ENCODE data around the gene ASAP2.

The ASAP2 gene

GRCh38 chr2:9331704-9332103 lies 125.1 kb downstream of the ASAP2 start:
- Histone ChIP-seq H4K20me1 (ENCODE audit: insufficient read depth, low read length) (no peaks in the 10 kb centered on the region), H3K4me2 (ENCODE audit: low read depth, low read length) (no peak overlapping the region), H3F3A (ENCODE audit: insufficient read depth, low read length) (no peaks in the 10 kb centered on the region), H2AFZ (ENCODE audit: low read length) (no peak overlapping the region), H3K9ac (ENCODE audit: low read length) (no peak overlapping the region), H3K79me2 (ENCODE audit: low read length) (no peaks in the 10 kb centered on the region), H3K27ac (ENCODE audit: low read length) (no peak overlapping the region), H3K27me3 (replicated peaks; ENCODE audit: insufficient read depth, low read length) (no peaks in the 10 kb centered on the region), H3K4me1 (ENCODE audit: low read length) (no peaks in the 10 kb centered on the region), H3K4me3 (ENCODE audit: low read length) (no peak overlapping the region), H3K9me2 (replicated peaks; ENCODE audit: insufficient read depth, low read length) (no peaks in the 10 kb centered on the region), H3K9me3 (replicated peaks; ENCODE audit: insufficient read depth, low read length) (no peaks in the 10 kb centered on the region), H3K36me3 (replicated peaks; ENCODE audit: insufficient read depth, low read length) (0 out of 2 replicates have a peak, but pooled peaks cover 3% of the 10 kb centered on the region)
- DNase-seq = no peak
- no peak for TF ChIP-seq CTCF (IDR thresholded peaks at IDR 0.05; ENCODE audit: low read length)
- no peak for TF ChIP-seq EZH2 (optimal IDR thresholded peaks at IDR 0.05; ENCODE audit: low read depth, low read length)
- TF ChIP-seq EZH2phosphoT487 (IDR thresholded peaks at IDR 0.05; ENCODE audit: low read length) = no peak

GRCh38 chr2:9332136-9332852 lies 125.7 kb downstream of the ASAP2 start:
- Histone ChIP-seq H3F3A (ENCODE audit: insufficient read depth, low read length) (no peaks in the 10 kb centered on the region), H3K9me3 (replicated peaks; ENCODE audit: insufficient read depth, low read length) (no peaks in the 10 kb centered on the region), H2AFZ (ENCODE audit: low read length) (no peak overlapping the region), H3K79me2 (ENCODE audit: low read length) (no peaks in the 10 kb centered on the region), H3K4me2 (ENCODE audit: low read depth, low read length) (no peak overlapping the region), H4K20me1 (ENCODE audit: insufficient read depth, low read length) (no peaks in the 10 kb centered on the region), H3K4me3 (ENCODE audit: low read length) (no peak overlapping the region), H3K4me1 (ENCODE audit: low read length) (no peaks in the 10 kb centered on the region), H3K36me3 (replicated peaks; ENCODE audit: insufficient read depth, low read length) (0 out of 2 replicates have a peak, but pooled peaks cover 3% of the 10 kb centered on the region), H3K27me3 (replicated peaks; ENCODE audit: insufficient read depth, low read length) (no peaks in the 10 kb centered on the region), H3K9me2 (replicated peaks; ENCODE audit: insufficient read depth, low read length) (no peaks in the 10 kb centered on the region), H3K9ac (ENCODE audit: low read length) (no peak overlapping the region), H3K27ac (ENCODE audit: low read length) (no peak overlapping the region)
- DNase-seq = no peak
- TF ChIP-seq CTCF (IDR thresholded peaks at IDR 0.05; ENCODE audit: low read length) (no peak), EZH2phosphoT487 (IDR thresholded peaks at IDR 0.05; ENCODE audit: low read length) (no peak), EZH2 (optimal IDR thresholded peaks at IDR 0.05; ENCODE audit: low read depth, low read length) (no peak)

- Histone ChIP-seq H2AFZ (ENCODE audit: low read length) (no peak overlapping the region), H3K4me3 (ENCODE audit: low read length) (no peak overlapping the region), H3K4me2 (ENCODE audit: low read depth, low read length) (no peak overlapping the region), H3K79me2 (ENCODE audit: low read length) (no peaks in the 10 kb centered on the region), H3K27me3 (replicated peaks; ENCODE audit: insufficient read depth, low read length) (no peaks in the 10 kb centered on the region), H3K27ac (ENCODE audit: low read length) (no peak overlapping the region), H4K20me1 (ENCODE audit: insufficient read depth, low read length) (no peaks in the 10 kb centered on the region), H3K4me1 (ENCODE audit: low read length) (no peaks in the 10 kb centered on the region), H3K9me2 (replicated peaks; ENCODE audit: insufficient read depth, low read length) (no peaks in the 10 kb centered on the region), H3K9me3 (replicated peaks; ENCODE audit: insufficient read depth, low read length) (no peaks in the 10 kb centered on the region), H3K36me3 (replicated peaks; ENCODE audit: insufficient read depth, low read length) (no peaks in the 10 kb centered on the region), H3F3A (ENCODE audit: insufficient read depth, low read length) (no peaks in the 10 kb centered on the region), H3K9ac (ENCODE audit: low read length) (no peak overlapping the region)
- DNase-seq = no peak
- TF ChIP-seq EZH2phosphoT487 (IDR thresholded peaks at IDR 0.05; ENCODE audit: low read length) (no peak), CTCF (IDR thresholded peaks at IDR 0.05; ENCODE audit: low read length) (no peak), EZH2 (optimal IDR thresholded peaks at IDR 0.05; ENCODE audit: low read depth, low read length) (no peak)
Measured at GRCh38 chr2:9332853-9333245, 126.2 kb downstream of the ASAP2 start.
